ENCODE data around the gene TFCP2.

The TFCP2 gene

GRCh38 chr12:51197736-51198567, 25.0 kb upstream of the TFCP2 start:
- no peak for DNase-seq (ENCODE audit: low read depth, low spot score)

- no peak for DNase-seq (ENCODE audit: low read depth, low spot score)
Observed at GRCh38 chr12:51196547-51196946, 23.6 kb upstream of the TFCP2 start.

- no peak for DNase-seq (ENCODE audit: low read depth, low spot score)
Observed at GRCh38 chr12:51195841-51196240, 22.9 kb upstream of the TFCP2 start.

GRCh38 chr12:51192284-51192671, 19.3 kb upstream of the TFCP2 start:
- DNase-seq (ENCODE audit: low read depth, low spot score): no peak

- no peak for DNase-seq (ENCODE audit: low read depth, low spot score)
Observed at GRCh38 chr12:51191516-51192283, 18.8 kb upstream of the TFCP2 start.

GRCh38 chr12:51190820-51191219, 17.9 kb upstream of the TFCP2 start:
- DNase-seq (ENCODE audit: low read depth, low spot score): no peak

GRCh38 chr12:51189790-51190355, 16.9 kb upstream of the TFCP2 start:
- no peak for DNase-seq (ENCODE audit: low read depth, low spot score)

GRCh38 chr12:51188359-51189051, 15.6 kb upstream of the TFCP2 start:
- no peak for DNase-seq (ENCODE audit: low read depth, low spot score)

GRCh38 chr12:51187370-51187987, 14.5 kb upstream of the TFCP2 start:
- DNase-seq (ENCODE audit: low read depth, low spot score): no peak

GRCh38 chr12:51186465-51187085, 13.6 kb upstream of the TFCP2 start:
- no peak for DNase-seq (ENCODE audit: low read depth, low spot score)

- DNase-seq (ENCODE audit: low read depth, low spot score): no peak
Observed at GRCh38 chr12:51185171-51185717, 12.3 kb upstream of the TFCP2 start.

GRCh38 chr12:51183816-51184215, 10.9 kb upstream of the TFCP2 start:
- DNase-seq (ENCODE audit: low read depth, low spot score): no peak

GRCh38 chr12:51183349-51183748, 10.4 kb upstream of the TFCP2 start:
- DNase-seq (ENCODE audit: low read depth, low spot score): no peak

GRCh38 chr12:51181558-51181957, 8.6 kb upstream of the TFCP2 start:
- no peak for DNase-seq (ENCODE audit: low read depth, low spot score)

GRCh38 chr12:51177897-51178296, 5.0 kb upstream of the TFCP2 start:
- no peak for DNase-seq (ENCODE audit: low read depth, low spot score)

- DNase-seq (ENCODE audit: low read depth, low spot score): no peak
Observed at GRCh38 chr12:51174501-51174900, 1.6 kb upstream of the TFCP2 start.

GRCh38 chr12:51171884-51172514, 936 bp downstream of the TFCP2 start:
- DNase-seq (ENCODE audit: low read depth, low spot score): peak; percentile 11

- no peak for DNase-seq (ENCODE audit: low read depth, low spot score)
Observed at GRCh38 chr12:51163795-51164194, 9.1 kb downstream of the TFCP2 start.

GRCh38 chr12:51162217-51162616, 10.7 kb downstream of the TFCP2 start:
- DNase-seq (ENCODE audit: low read depth, low spot score): no peak

GRCh38 chr12:51160814-51161459, 12.0 kb downstream of the TFCP2 start:
- DNase-seq (ENCODE audit: low read depth, low spot score): no peak
